Measurements from ENCODE around the gene MRC1.

The MRC1 gene

GRCh38 chr10:17883621-17884020 lies 74.5 kb downstream of the MRC1 start:
- no peak overlapping the region for H3K27ac ChIP-seq (ENCODE audit: extremely low read depth, low read depth, low read length)
- H3K9me3 ChIP-seq (ENCODE audit: control insufficient read depth, insufficient read depth, low read depth, low read length) = no peaks in the 10 kb centered on the region
- CTCF ChIA-PET = interaction anchor here (1.1 kb wide), 1 partner anchor 9 kb away, joined by 4 read pairs; no protein-coding TSS in a partner anchor
- no peaks in the 10 kb centered on the region for H3K36me3 ChIP-seq (ENCODE audit: control insufficient read depth in 2 of 2, insufficient read depth in 1 of 2, low read length in 2 of 2)
- POLR2A ChIA-PET = no interaction called here
- H3K4me1 ChIP-seq (ENCODE audit: control insufficient read depth, insufficient read depth, low read length) = no peaks in the 10 kb centered on the region
- H3K4me3 ChIP-seq (ENCODE audit: low read depth, low read length) = no peak overlapping the region
- TF ChIP-seq ZNF132 (tag by site-specific recombination; IDR thresholded peaks at IDR 0.05; ENCODE audit: borderline replicate concordance) = no peak
- TF ChIP-seq, protein P1, sequence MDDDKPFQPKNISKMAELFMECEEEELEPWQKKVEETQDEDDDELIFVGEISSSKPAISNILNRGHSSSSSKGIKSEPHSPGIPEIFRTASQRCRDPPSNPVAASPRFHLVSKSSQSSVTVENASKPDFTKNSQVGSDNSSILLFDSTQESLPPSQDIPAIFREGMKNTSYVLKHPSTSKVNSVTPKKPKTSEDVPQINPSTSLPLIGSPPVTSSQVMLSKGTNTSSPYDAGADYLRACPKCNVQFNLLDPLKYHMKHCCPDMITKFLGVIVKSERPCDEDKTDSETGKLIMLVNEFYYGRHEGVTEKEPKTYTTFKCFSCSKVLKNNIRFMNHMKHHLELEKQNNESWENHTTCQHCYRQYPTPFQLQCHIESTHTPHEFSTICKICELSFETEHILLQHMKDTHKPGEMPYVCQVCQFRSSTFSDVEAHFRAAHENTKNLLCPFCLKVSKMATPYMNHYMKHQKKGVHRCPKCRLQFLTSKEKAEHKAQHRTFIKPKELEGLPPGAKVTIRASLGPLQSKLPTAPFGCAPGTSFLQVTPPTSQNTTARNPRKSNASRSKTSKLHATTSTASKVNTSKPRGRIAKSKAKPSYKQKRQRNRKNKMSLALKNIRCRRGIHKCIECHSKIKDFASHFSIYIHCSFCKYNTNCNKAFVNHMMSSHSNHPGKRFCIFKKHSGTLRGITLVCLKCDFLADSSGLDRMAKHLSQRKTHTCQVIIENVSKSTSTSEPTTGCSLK (tag by site-specific recombination; IDR thresholded peaks at IDR 0.05) = no peak
- TF ChIP-seq ZNF549 (tag by site-specific recombination; IDR thresholded peaks at IDR 0.05) = no peak
- TF ChIP-seq ZNF548 (tag by site-specific recombination; IDR thresholded peaks at IDR 0.05) = no peak
- no peak for TF ChIP-seq HOXA7 (CRISPR knock-in tag; IDR thresholded peaks at IDR 0.05; ENCODE audit: borderline replicate concordance)
- TF ChIP-seq ZNF585B (tag by site-specific recombination; IDR thresholded peaks at IDR 0.05) = no peak
- TF ChIP-seq ZNF660 (tag by site-specific recombination; IDR thresholded peaks at IDR 0.05) = no peak
- TF ChIP-seq, protein P2, sequence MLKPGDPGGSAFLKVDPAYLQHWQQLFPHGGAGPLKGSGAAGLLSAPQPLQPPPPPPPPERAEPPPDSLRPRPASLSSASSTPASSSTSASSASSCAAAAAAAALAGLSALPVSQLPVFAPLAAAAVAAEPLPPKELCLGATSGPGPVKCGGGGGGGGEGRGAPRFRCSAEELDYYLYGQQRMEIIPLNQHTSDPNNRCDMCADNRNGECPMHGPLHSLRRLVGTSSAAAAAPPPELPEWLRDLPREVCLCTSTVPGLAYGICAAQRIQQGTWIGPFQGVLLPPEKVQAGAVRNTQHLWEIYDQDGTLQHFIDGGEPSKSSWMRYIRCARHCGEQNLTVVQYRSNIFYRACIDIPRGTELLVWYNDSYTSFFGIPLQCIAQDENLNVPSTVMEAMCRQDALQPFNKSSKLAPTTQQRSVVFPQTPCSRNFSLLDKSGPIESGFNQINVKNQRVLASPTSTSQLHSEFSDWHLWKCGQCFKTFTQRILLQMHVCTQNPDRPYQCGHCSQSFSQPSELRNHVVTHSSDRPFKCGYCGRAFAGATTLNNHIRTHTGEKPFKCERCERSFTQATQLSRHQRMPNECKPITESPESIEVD (tag by site-specific recombination; IDR thresholded peaks at IDR 0.05) = no peak
- TF ChIP-seq ZNF677 (tag by site-specific recombination; IDR thresholded peaks at IDR 0.05) = no peak
- TF ChIP-seq ZNF701 (tag by site-specific recombination; IDR thresholded peaks at IDR 0.05) = no peak
- TF ChIP-seq ZNF112 (tag by site-specific recombination; IDR thresholded peaks at IDR 0.05) = no peak
- TF ChIP-seq ELK4 (IDR thresholded peaks at IDR 0.05; ENCODE audit: borderline replicate concordance, low read depth, low read length) = no peak
- no peak for TF ChIP-seq ZIC2 (tag by site-specific recombination; IDR thresholded peaks at IDR 0.05)

- no peaks in the 10 kb centered on the region for H3K9me3 ChIP-seq (ENCODE audit: control insufficient read depth, insufficient read depth, low read depth, low read length)
- TF ChIP-seq, protein P3, sequence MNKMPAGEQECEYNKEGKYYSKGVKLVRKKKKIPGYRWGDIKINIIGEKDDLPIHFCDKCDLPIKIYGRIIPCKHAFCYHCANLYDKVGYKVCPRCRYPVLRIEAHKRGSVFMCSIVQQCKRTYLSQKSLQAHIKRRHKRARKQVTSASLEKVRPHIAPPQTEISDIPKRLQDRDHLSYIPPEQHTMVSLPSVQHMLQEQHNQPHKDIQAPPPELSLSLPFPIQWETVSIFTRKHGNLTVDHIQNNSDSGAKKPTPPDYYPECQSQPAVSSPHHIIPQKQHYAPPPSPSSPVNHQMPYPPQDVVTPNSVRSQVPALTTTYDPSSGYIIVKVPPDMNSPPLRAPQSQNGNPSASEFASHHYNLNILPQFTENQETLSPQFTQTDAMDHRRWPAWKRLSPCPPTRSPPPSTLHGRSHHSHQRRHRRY (tag by site-specific recombination; IDR thresholded peaks at IDR 0.05) = no peak
- TF ChIP-seq EGR2 (tag by site-specific recombination; IDR thresholded peaks at IDR 0.05; ENCODE audit: low read depth) = no peak
- TF ChIP-seq ZNF768 (tag by site-specific recombination; IDR thresholded peaks at IDR 0.05) = no peak
- TF ChIP-seq ZNF24 (tag by site-specific recombination; IDR thresholded peaks at IDR 0.05) = no peak
- no peak for TF ChIP-seq ZNF391 (tag by site-specific recombination; IDR thresholded peaks at IDR 0.05; ENCODE audit: borderline replicate concordance, low read depth)
- TF ChIP-seq ZNF629 (tag by site-specific recombination; IDR thresholded peaks at IDR 0.05) = no peak
- no peak for TF ChIP-seq ZNF146 (tag by site-specific recombination; IDR thresholded peaks at IDR 0.05)
- no peak overlapping the region for H3K4me3 ChIP-seq (ENCODE audit: low read depth, low read length)
- H3K36me3 ChIP-seq (ENCODE audit: control insufficient read depth in 2 of 2, insufficient read depth in 1 of 2, low read length in 2 of 2) = no peaks in the 10 kb centered on the region
- no peaks in the 10 kb centered on the region for H3K4me1 ChIP-seq (ENCODE audit: control insufficient read depth, insufficient read depth, low read length)
- no peak overlapping the region for H3K27ac ChIP-seq (ENCODE audit: extremely low read depth, low read depth, low read length)
- ChIA-PET POLR2A (no interaction called here), CTCF (no interaction called here)
These were observed 79.0 kb downstream of the MRC1 start for GRCh38 chr10:17888189-17888588.

Data from HEK293 (cell line).